H1 (cell line): ENCODE results near the gene PELO. TPM values are rescaled to one million over a fixed set of nuclear protein-coding genes. Genes with fewer than 3 reads are reported as not detected.

ENCODE experiments used
- CTCF ChIA-PET: fragments of 300-600 bp; sonication (Branson Sonifier 250); formaldehyde crosslinking; loops from one replicate; lab custom pipeline; 2021; ENCODE audit not compliant: partially characterized antibody; lab: Charles Lee
- POLR2A ChIA-PET: fragments of 300-600 bp; sonication (Branson Sonifier 250); formaldehyde crosslinking; loops from one replicate; lab custom pipeline; 2021; ENCODE audit warnings: inconsistent platforms; ENCODE audit not compliant: partially characterized antibody; lab: Charles Lee
- DNase-seq, 2 experiments: peaks; one replicate each; pipeline versions ENCODE4 v3.0.0 to v3.0.0-alpha.2; 2010 to 2022; ENCODE audit warnings: low spot score in 2 of 2, low read depth in 1 of 2, mixed read lengths in 1 of 2
- FAIRE-seq: peaks from 2 replicates; lab custom pipeline; 2011; peaks lifted over from hg19 to GRCh38; lab: Jason Lieb, UNC
- H2AFZ ChIP-seq: 2 replicates; pipeline ENCODE4 v1.8.1; 2012; ENCODE audit warnings: low read length, inconsistent platforms
- H2AK5ac ChIP-seq: 2 replicates; pipeline ENCODE4 v1.6.1; 2013; ENCODE audit warnings: low read depth, low read length
- H2BK120ac ChIP-seq: replicated peaks from 2 replicates; pipeline ENCODE3; 2013; ENCODE audit warnings: low read depth, low read length, inconsistent platforms
- H2BK12ac ChIP-seq: 2 replicates; pipeline ENCODE4 v1.6.1; 2013; ENCODE audit warnings: low read depth, low read length
- H2BK15ac ChIP-seq: 2 replicates; pipeline ENCODE4 v1.6.1; 2013; ENCODE audit warnings: low read length
- H2BK20ac ChIP-seq: 2 replicates; pipeline ENCODE4 v1.6.1; 2013; ENCODE audit warnings: low read length
- H2BK5ac ChIP-seq: 2 replicates; pipeline ENCODE4 v1.6.1; 2013; ENCODE audit warnings: low read depth, low read length
- H3K14ac ChIP-seq: 2 replicates; pipeline ENCODE4 v1.6.1; 2013; ENCODE audit warnings: inconsistent platforms; ENCODE audit not compliant: insufficient read length
- H3K18ac ChIP-seq: 2 replicates; pipeline ENCODE4 v1.6.1; 2013; ENCODE audit warnings: low read length; ENCODE audit errors: extremely low read depth
- H3K23ac ChIP-seq: 2 replicates; pipeline ENCODE4 v1.6.1; 2013; ENCODE audit warnings: inconsistent platforms; ENCODE audit not compliant: insufficient read length
- H3K23me2 ChIP-seq: 2 replicates; pipeline ENCODE4 v1.6.1; 2013; ENCODE audit warnings: low read depth, low read length
- H3K27ac ChIP-seq: 2 replicates; pipeline ENCODE4 v1.6.1; 2011; ENCODE audit warnings: low read depth, low read length, inconsistent platforms
- H3K27me3 ChIP-seq, 4 experiments: replicated peaks in 1 of 4; 1 replicate in 1 of 4; 2 replicates in 3 of 4; pipeline versions ENCODE4 v1.6.1 to v1.8.1; 2011 to 2013; ENCODE audit warnings: low read length in 3 of 4, mild to moderate bottlenecking in 3 of 4, inconsistent platforms in 2 of 4, mixed read lengths in 2 of 4, moderate library complexity in 1 of 4; ENCODE audit not compliant: control insufficient read depth in 3 of 4, insufficient read depth in 3 of 4; ENCODE audit errors: extremely low read depth in 1 of 4
- H3K36me3 ChIP-seq, 4 experiments: 2 replicates each; pipeline versions ENCODE4 v1.6.1 to v1.8.1; 2011 to 2013; ENCODE audit warnings: mild to moderate bottlenecking in 4 of 4, low read length in 3 of 4, moderate library complexity in 2 of 4, control low read depth in 1 of 4, inconsistent platforms in 1 of 4; ENCODE audit not compliant: insufficient read depth in 4 of 4, control insufficient read depth in 2 of 4
- H3K4ac ChIP-seq: replicated peaks from 2 replicates; pipeline ENCODE3; 2013; ENCODE audit warnings: low read length, low read depth, mixed read lengths, inconsistent platforms; ENCODE audit not compliant: insufficient read length
- H3K4me1 ChIP-seq, 4 experiments: replicated peaks in 1 of 4; 1 replicate in 1 of 4; 2 replicates in 3 of 4; pipeline versions ENCODE4 v1.6.1 to v1.8.1; 2011 to 2013; ENCODE audit warnings: low read length in 3 of 4, inconsistent platforms in 2 of 4, mixed read lengths in 1 of 4; ENCODE audit not compliant: insufficient read depth in 4 of 4, control insufficient read depth in 3 of 4
- H3K4me2 ChIP-seq, 2 experiments: 2 replicates each; pipeline versions ENCODE4 v1.6.1 to v1.8.1; 2011 to 2013; ENCODE audit warnings: low read depth in 2 of 2, low read length in 2 of 2, control low read depth in 1 of 2, inconsistent platforms in 1 of 2, mild to moderate bottlenecking in 1 of 2; ENCODE audit not compliant: insufficient read depth in 1 of 2
- H3K4me3 ChIP-seq, 4 experiments: fragments of 200-600, 300-600 bp in 1 of 4; sonication (generic), shearing (Covaris generic), sonication (Bioruptor Twin) in 1 of 4; 2 replicates each; pipeline versions ENCODE4 v1.5.1 to v1.8.1; 2011 to 2016; ENCODE audit warnings: low read length in 4 of 4, low read depth in 3 of 4, control low read depth in 2 of 4, inconsistent platforms in 2 of 4, mild to moderate bottlenecking in 2 of 4, mixed read lengths in 1 of 4, moderate library complexity in 1 of 4; ENCODE audit not compliant: insufficient read depth in 2 of 4; ENCODE audit errors: extremely low read depth in 1 of 4
- H3K56ac ChIP-seq: replicated peaks from 2 replicates; pipeline ENCODE3; 2013; ENCODE audit warnings: low read depth, mild to moderate bottlenecking, mixed read lengths, low read length, inconsistent platforms; ENCODE audit not compliant: insufficient read length
- H3K79me1 ChIP-seq: 2 replicates; pipeline ENCODE4 v1.6.1; 2013; ENCODE audit warnings: low read depth, low read length, control low read depth
- H3K79me2 ChIP-seq, 2 experiments: 2 replicates each; pipeline versions ENCODE4 v1.6.1 to v1.8.1; 2012 to 2013; ENCODE audit warnings: low read length in 2 of 2, mild to moderate bottlenecking in 2 of 2, inconsistent platforms in 1 of 2; ENCODE audit not compliant: insufficient read depth in 2 of 2, control insufficient read depth in 1 of 2
- H3K9ac ChIP-seq, 4 experiments: replicated peaks in 1 of 4; 1 replicate in 1 of 4; 2 replicates in 3 of 4; pipeline versions ENCODE4 v1.6.1 to v1.8.1; 2011 to 2013; ENCODE audit warnings: low read depth in 3 of 4, low read length in 3 of 4, control low read depth in 2 of 4, mild to moderate bottlenecking in 2 of 4, moderate library complexity in 2 of 4, inconsistent platforms in 1 of 4; ENCODE audit errors: extremely low read depth in 1 of 4
- H3K9me3 ChIP-seq, 2 experiments: 2 replicates each; pipeline versions ENCODE4 v1.6.1 to v1.8.1; 2012 to 2013; ENCODE audit warnings: mild to moderate bottlenecking in 2 of 2, moderate library complexity in 2 of 2, control low read depth in 1 of 2, inconsistent platforms in 1 of 2, low read depth in 1 of 2, low read length in 1 of 2, mixed read lengths in 1 of 2; ENCODE audit not compliant: insufficient read depth in 2 of 2
- H4K20me1 ChIP-seq, 2 experiments: replicated peaks in 1 of 2; 2 replicates each; pipeline versions ENCODE3 to v1.8.1; 2011 to 2013; ENCODE audit warnings: inconsistent platforms in 2 of 2, low read length in 2 of 2, mild to moderate bottlenecking in 1 of 2; ENCODE audit not compliant: insufficient read depth in 2 of 2, control insufficient read depth in 1 of 2
- H4K5ac ChIP-seq: 2 replicates; pipeline ENCODE4 v1.6.1; 2013; ENCODE audit warnings: low read length, low read depth, mixed read lengths, inconsistent platforms; ENCODE audit not compliant: insufficient read length
- H4K8ac ChIP-seq: 2 replicates; pipeline ENCODE4 v1.8.0; 2013; ENCODE audit warnings: mild to moderate bottlenecking, moderate library complexity, low read length, inconsistent platforms; ENCODE audit not compliant: insufficient read depth; ENCODE audit errors: extremely low read depth
- H4K91ac ChIP-seq: replicated peaks from 2 replicates; pipeline ENCODE3; 2013; ENCODE audit warnings: low read length, mixed read lengths, inconsistent platforms; ENCODE audit not compliant: insufficient read length
- BCL11A ChIP-seq, 2 experiments: IDR thresholded peaks; one replicate each; pipeline ENCODE4 v1.6.1; 2011; ENCODE audit warnings: low read depth in 2 of 2, low read length in 2 of 2, mild to moderate bottlenecking in 2 of 2
- POU5F1 ChIP-seq: IDR thresholded peaks from 2 replicates; pipeline ENCODE4 v1.6.1; 2011; ENCODE audit warnings: low read depth, mild to moderate bottlenecking, low read length, moderate library complexity
- RNF2 ChIP-seq: fragments of 200-900, 300-1000 bp; sonication (generic); IDR thresholded peaks from 2 replicates; pipeline ENCODE4 v1.7.1; 2016; ENCODE audit warnings: borderline replicate concordance, low read depth, mild to moderate bottlenecking, antibody characterized with exemption, low read length; ENCODE audit not compliant: poor library complexity, severe bottlenecking; ENCODE audit errors: missing control alignments
- SAP30 ChIP-seq: fragments of 300-600 bp; sonication (generic); IDR thresholded peaks from 2 replicates; pipeline ENCODE4 v1.7.1; 2012; ENCODE audit warnings: low read length, moderate library complexity, mild to moderate bottlenecking, inconsistent platforms; ENCODE audit not compliant: insufficient read depth, insufficient replicate concordance
- WGBS, 2 experiments: shearing (Covaris generic) in 1 of 2; methylation state at CpG; one replicate each; pipeline versions ENCODE4 v1.1.6 to v1.1.7; 2013 to 2015; ENCODE audit warnings: low lambda C conversion rate in 2 of 2, mixed read lengths in 2 of 2, inconsistent platforms in 1 of 2, low coverage in 1 of 2, missing lambda C conversion rate in 1 of 2; ENCODE audit not compliant: insufficient replicate concordance in 2 of 2, insufficient coverage in 1 of 2, insufficient read length in 1 of 2; ENCODE audit errors: extremely low coverage in 1 of 2, missing lambda C conversion rate in 1 of 2; 5-methylcytosine and 5-hydroxymethylcytosine counted together
- long read RNA-seq, 2 experiments: library from RNA in 1 of 2; library from capped mRNA in 1 of 2; stranded (forward); transcript quantifications; one replicate each; pipeline ENCODE4 v2.0.0, GENCODE V29; 2021; ENCODE audit warnings: inconsistent platforms in 1 of 2
- polyA minus RNA-seq, 3 experiments: library from RNA; depleted of rRNA, polyadenylated mRNA; stranded (reverse); fragments of >200 nt; gene quantifications; 1 replicate in 2 of 3; 2 replicates in 1 of 3; pipeline ENCODE4 v1.2.3, GENCODE V29; 2011
- polyA plus RNA-seq, 7 experiments: library from polyadenylated mRNA; depleted of rRNA in 3 of 7; stranded (reverse) in 5 of 7; unstranded in 2 of 7; fragments of >200 nt in 5 of 7; fragments of 200-250 nt in 2 of 7; gene quantifications; 1 replicate in 5 of 7; 2 replicates in 1 of 7; 4 replicates in 1 of 7; pipeline versions ENCODE4 v1.2.1 to v1.2.3, GENCODE V29; 2011 to 2013; ENCODE audit warnings: missing spikeins in 2 of 7, mixed read lengths in 2 of 7
- total RNA-seq: library from RNA; stranded (reverse); fragmentation: NEBNext Ultra II Directional; extraction: Animal tissue kit (Norgen Biotek cat#: 25700); gene quantifications from 2 replicates; pipeline ENCODE4 v1.2.1, GENCODE V29; 2021
- TF ChIP-seq, protein P1 (sequence below): IDR thresholded peaks from 2 replicates; pipeline ENCODE4 v1.6.1; 2011; ENCODE audit warnings: low read depth, mild to moderate bottlenecking, low read length; ENCODE audit not compliant: insufficient read depth

The PELO gene
- total RNA-seq (17.0 and 18.5 TPM in 2 replicates), polyA plus RNA-seq (2011; rRNA removed) (9.8 and 10.8 TPM in 2 replicates), polyA minus RNA-seq (2011; rRNA and poly(A)+ RNA removed) (17.5 and 18.0 TPM in 2 replicates)
- polyA plus RNA-seq (2011; cell fraction: cytosol; rRNA removed) = 11.8 TPM
- 10.9 TPM for polyA plus RNA-seq (2011; cell fraction: nucleus; rRNA removed)
- polyA plus RNA-seq (2012, experiment 1 of 2) = 11.1 to 12.4 TPM (median 12.3 TPM) in 4 replicates
- polyA plus RNA-seq (2012, experiment 2 of 2) = 6.5 TPM
- 9.1 TPM for polyA plus RNA-seq (2013, experiment 1 of 2)
- polyA plus RNA-seq (2013, experiment 2 of 2) = 8.4 TPM
- 11.5 TPM for polyA minus RNA-seq (2011; cell fraction: cytosol; rRNA and poly(A)+ RNA removed)
- 20.0 TPM for polyA minus RNA-seq (2011; cell fraction: nucleus; rRNA and poly(A)+ RNA removed)
- long read RNA-seq, experiment 1, partial matches to known transcripts = 38 of 40 reads
- long read RNA-seq, experiment 1, other reads (novel, unspliced or antisense) = 2 of 40 reads
- long read RNA-seq, experiment 2, partial matches to known transcripts = 30 of 30 reads
- long read RNA-seq, experiment 2, other reads (novel, unspliced or antisense) = 0 of 30 reads

- DNase-seq (peak; percentile 51 to 85), FAIRE-seq (no peak)
- peak within 1 kb of the TSS; percentile 42 to 89 (median 62) for H3K9ac ChIP-seq
- H4K91ac ChIP-seq = no peak within 1 kb of the TSS
- no peak within 1 kb of the TSS for H3K56ac ChIP-seq
- no peak within 1 kb of the TSS for H4K8ac ChIP-seq
- peaks cover 10% of the 10 kb centered on the region; the same call in 1 of the 2 replicates for H3K23me2 ChIP-seq
- H3K18ac ChIP-seq = peak within 1 kb of the TSS; percentile 72; the same call in 1 of the 2 replicates
- H2BK120ac ChIP-seq = no peak within 1 kb of the TSS
- H2BK5ac ChIP-seq = peak within 1 kb of the TSS; percentile 67; the same call in 1 of the 2 replicates
- H3K23ac ChIP-seq = no peak within 1 kb of the TSS
- 0 out of 8 replicates have a peak, but pooled peaks cover 0 to 3% (median 0%) of the 10 kb centered on the region in 4 experiments for H3K36me3 ChIP-seq
- H2BK15ac ChIP-seq = no peak within 1 kb of the TSS
- H3K4me1 ChIP-seq = peaks cover 0 to 2% (median 0%) of the 10 kb centered on the region in 4 experiments; a peak in 1 of 7 replicates
- H3K14ac ChIP-seq = no peak within 1 kb of the TSS
- no peaks in the 10 kb centered on the region for H3K9me3 ChIP-seq
- no peak within 1 kb of the TSS for H3K4ac ChIP-seq
- no peak within 1 kb of the TSS for H2BK20ac ChIP-seq
- 0 out of 4 replicates have a peak, but pooled peaks cover 0 to 6% of the 10 kb centered on the region in 2 experiments for H3K79me2 ChIP-seq
- CTCF ChIA-PET = interaction anchor here (0.7 to 5.1 kb wide), 20 partner anchors 9 to 130 kb away, joined by 3 to 39 read pairs (median 4); no protein-coding TSS in a partner anchor
- H4K5ac ChIP-seq = peak within 1 kb of the TSS; percentile 8
- no peak within 1 kb of the TSS for H3K27ac ChIP-seq
- peak within 1 kb of the TSS; percentile 70 to 96 (median 80) for H3K4me3 ChIP-seq
- no peaks in the 10 kb centered on the region for H4K20me1 ChIP-seq
- POLR2A ChIA-PET = interaction anchor here (0.7 to 1.7 kb wide), 3 partner anchors 9 to 29 kb away, joined by 3 to 29 read pairs (median 3); no protein-coding TSS in a partner anchor
- H2AK5ac ChIP-seq = no peak within 1 kb of the TSS
- H3K79me1 ChIP-seq = no peaks in the 10 kb centered on the region
- no peaks in the 10 kb centered on the region for H3K27me3 ChIP-seq
- peak within 1 kb of the TSS; percentile 81 to 88 for H3K4me2 ChIP-seq
- H2BK12ac ChIP-seq = peak within 1 kb of the TSS; percentile 55; the same call in 1 of the 2 replicates
- WGBS, 2 experiments = 3% methylated on average over 50 of the region's 61 CpGs; no CpG with 5 or more reads in 1 of the 2 experiments
- peak within 1 kb of the TSS; percentile 97 for H2AFZ ChIP-seq
- TF ChIP-seq POU5F1 (no peak), RNF2 (no peak), SAP30 (no peak), BCL11A (IDR thresholded peaks at IDR 0.05; ENCODE audit: low read depth in 2 of 2, low read length in 2 of 2) (no peak)
- TF ChIP-seq, protein P1, sequence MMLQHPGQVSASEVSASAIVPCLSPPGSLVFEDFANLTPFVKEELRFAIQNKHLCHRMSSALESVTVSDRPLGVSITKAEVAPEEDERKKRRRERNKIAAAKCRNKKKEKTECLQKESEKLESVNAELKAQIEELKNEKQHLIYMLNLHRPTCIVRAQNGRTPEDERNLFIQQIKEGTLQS = no peak
These were observed at the start of gene PELO, which contains the start of gene ITGA1 for GRCh38 chr5:52787600-52788504. PELO (plus strand) TSS chr5:52787916; CDS start chr5:52800395, 12,479 bp downstream. ITGA1 (plus strand) TSS chr5:52787916; CDS start chr5:52788354, 438 bp downstream.
